ENCODE data around the gene TTC38.
A peak's percentile ranks its signal among the peaks of the same experiment; 100 is the strongest.
"Not testable (repeated sequence)": the region's sequence is repeated elsewhere in the genome, so short reads cannot be mapped to it uniquely, and the experiment has no call there.

Gene TTC38

GRCh38 chr22:46247443-46247975, 20.3 kb upstream of the TTC38 start:
- no peak for DNase-seq

DNA sequence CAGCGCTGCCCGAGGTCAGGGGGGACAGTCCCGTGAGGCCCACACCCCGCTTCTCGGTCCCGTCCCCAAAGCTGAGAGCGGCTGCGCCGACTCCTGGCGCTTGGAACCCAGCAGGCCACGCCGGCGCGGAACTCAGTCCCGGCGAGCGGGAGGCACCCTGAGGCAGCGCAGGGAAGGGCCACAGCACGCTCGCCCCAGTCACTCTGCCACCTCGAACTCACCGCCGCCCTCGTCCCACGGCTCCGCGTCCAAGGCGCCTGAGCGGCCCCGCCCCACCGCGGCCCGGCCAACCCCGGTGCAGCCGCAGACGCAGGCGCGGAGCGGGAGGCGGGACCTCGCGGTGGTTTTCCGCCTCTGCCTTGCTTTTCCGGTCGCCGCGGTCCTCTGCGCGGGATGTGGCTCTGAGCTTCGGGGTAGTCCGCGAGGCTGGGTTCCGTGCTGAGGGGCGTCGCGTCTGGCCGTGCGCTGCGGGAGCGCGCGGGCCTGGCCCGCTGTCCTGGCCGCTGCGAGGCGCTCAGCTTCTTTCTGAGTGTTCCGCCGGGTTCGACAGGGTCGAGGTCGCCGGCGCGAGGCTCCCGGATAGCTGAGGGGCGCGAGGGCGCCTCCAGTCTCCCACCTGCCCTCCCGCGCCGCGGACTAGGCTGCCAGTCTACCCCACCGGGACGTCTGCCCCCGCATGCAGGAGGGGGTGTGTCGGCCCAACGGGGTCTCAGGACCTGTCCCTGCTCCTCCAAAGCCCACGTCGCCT, 17.6 kb upstream of the TTC38 start, which contains the start of gene CDPF1:
CDPF1 (minus strand) TSS at position 259 of the 748 bp plus-strand sequence. CDS start 2,009 bp downstream, outside the sequence.
- DNase-seq, result peak; percentile 93

- DNase-seq, result no peak
Measured at GRCh38 chr22:46250783-46251125, 17.1 kb upstream of the TTC38 start.

- no peak for DNase-seq
Measured at GRCh38 chr22:46251266-46251665, 16.5 kb upstream of the TTC38 start.

- no peak for DNase-seq
Measured at GRCh38 chr22:46251816-46252380, 15.9 kb upstream of the TTC38 start.

- no peak for DNase-seq
Measured at GRCh38 chr22:46256358-46256958, 11.3 kb upstream of the TTC38 start.

- DNase-seq, result no peak
Measured at GRCh38 chr22:46259374-46259773, 8.4 kb upstream of the TTC38 start.

- DNase-seq, result no peak
Measured at GRCh38 chr22:46260038-46260437, 7.8 kb upstream of the TTC38 start.

DNA sequence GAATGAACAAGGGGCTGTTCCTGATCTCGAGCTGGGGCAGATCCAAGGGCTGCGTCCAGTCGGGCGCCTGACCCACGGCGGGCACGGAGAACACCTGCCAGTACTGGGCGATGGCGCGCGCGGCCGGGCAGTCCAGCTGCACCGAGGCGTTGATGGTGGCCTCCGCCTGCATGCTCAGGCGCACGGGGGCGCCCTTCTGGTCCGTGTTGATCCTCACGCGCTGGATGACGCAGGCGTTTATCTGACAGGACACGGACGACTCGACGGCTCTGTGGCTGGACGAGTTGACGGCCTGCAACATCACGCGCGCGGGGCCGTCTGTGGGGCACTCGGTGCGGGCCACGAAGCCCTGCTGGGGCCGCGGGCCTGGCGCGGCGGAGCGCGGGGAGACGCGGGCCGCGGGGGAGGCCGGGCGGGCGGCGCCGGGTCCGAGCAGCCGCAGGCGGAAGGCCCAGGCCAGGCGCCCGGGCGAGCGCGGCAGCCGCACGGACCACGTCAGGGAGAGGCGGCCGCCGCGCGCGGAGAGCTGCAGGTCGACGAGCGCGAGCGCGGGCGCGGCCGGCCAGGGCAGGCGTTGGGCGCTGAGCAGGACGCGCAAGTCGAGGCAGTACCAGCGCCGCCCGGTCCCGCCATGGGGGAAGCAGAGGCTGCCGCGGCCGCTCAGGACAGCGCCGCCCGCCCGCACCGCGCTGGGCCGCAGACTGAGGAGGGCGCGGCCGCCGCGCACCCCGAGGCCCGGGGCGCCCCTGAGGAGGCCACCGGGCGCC, 5.2 kb upstream of the TTC38 start:
- peak; percentile 55 for DNase-seq

DNA sequence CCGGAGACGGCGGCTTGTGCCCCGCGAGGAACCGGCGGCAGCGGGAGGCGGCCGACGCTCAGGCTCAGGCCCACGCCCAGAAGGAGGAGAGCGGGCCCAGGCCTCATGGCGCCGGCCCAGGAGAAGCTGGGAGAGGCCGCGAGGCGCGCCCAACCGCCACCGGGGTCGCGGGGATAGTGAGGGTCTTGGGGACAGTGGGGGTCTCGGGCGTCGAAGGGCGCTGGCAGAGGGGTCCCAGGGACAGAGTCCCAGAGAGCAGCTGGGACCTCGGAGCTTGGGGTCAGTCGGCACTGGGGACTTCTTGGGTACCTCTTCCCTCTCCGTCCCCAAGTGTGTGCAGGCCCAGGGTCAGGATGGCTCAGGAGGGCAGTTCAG, 4.6 kb upstream of the TTC38 start, which contains the start of gene PKDREJ:
PKDREJ (minus strand) TSS at position 128 of the 375 bp plus-strand sequence; CDS start at position 107, 21 bp downstream.
- no peak for DNase-seq

GRCh38 chr22:46264520-46264919, 3.3 kb upstream of the TTC38 start:
- DNase-seq, result not testable (repeated sequence)

DNA sequence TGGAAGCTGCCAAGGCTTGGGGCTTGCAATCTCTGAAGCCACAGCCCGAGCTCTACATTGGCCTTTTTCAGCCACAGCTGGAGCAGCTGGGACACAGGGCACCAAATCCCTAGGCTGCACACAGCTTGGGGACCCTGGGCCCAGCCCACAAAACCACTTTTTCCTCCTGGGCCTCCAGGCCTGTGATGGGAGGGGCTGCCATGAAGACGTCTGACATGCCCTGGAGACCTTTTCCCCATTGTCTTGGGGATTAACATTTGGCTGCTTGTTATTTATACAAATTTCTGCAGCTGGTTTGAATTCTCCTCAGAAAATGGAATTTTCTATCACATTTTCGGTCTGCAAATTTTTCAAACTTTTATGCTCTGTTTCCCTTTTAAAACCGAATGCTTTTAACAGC, 2.2 kb upstream of the TTC38 start:
- not testable (repeated sequence) for DNase-seq

GRCh38 chr22:46269564-46269963, 1.8 kb downstream of the TTC38 start:
- no peak for DNase-seq

GRCh38 chr22:46272196-46272595, 4.4 kb downstream of the TTC38 start:
- no peak for DNase-seq

DNA sequence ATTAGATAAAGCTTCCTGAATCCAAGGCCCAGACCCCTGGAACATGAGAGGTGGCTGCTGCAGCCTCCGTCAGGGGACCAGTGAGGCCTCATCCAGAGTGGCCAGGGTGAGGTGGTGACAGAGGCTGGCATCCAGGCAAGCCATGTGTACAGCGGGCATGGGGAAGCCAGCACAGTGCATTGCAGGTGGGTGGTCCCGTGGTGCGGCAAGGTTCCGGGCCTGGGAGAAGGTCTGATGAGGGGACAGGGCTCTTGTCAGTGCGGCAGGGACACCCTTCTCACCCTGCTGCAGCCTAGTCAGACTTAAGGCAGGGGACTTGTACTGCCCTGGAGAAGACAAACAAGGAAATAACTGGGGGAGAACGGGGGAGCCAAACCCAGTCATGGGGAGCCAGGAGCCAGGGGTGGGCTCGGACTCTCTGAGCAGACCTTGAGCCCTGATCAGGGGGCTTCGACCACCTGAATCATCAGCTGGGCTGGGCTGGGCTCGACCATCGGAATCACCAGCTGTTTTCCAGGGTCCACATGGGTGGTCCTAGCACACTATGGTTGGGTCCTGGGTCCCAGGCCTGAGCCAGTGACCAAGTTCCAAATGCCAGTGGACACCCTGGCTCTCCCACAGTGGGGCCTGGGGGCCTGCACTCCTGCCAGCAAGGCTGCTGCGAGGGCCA, 5.1 kb downstream of the TTC38 start:
- DNase-seq, result no peak

DNA sequence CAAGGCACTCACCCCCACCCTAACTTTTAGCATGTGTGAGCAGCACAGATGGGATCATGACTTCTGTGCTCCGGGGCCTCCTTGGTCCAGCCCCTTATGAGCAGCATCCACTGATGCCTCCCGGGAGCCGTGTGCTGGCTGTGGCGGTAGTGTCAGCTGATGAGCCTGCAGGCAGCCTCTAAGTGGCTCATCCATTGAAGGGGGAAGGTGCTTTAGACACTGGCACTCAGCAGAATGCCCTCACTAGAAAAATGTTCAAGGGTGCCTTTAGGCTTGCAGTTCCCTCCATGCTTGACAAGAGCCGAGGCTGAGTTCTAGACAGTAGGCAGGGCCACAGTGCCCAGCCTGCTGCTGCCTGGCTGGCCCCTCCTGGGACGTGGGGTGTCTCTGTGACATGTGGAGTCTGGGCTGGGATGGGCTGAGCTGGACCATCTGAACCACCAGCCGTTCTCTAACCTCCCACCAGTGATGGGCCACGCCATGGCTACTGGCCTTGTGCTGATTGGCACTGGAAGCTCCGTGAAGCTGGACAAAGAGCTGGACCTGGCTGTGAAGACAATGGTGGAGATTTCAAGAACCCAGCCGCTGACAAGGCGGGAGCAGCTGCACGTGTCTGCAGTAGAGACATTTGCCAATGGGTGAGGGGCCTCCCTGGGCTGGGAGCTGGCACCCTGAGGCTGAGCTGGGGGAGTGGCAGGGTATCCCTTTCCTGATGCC, 5.8 kb downstream of the TTC38 start:
- DNase-seq, result no peak

DNA sequence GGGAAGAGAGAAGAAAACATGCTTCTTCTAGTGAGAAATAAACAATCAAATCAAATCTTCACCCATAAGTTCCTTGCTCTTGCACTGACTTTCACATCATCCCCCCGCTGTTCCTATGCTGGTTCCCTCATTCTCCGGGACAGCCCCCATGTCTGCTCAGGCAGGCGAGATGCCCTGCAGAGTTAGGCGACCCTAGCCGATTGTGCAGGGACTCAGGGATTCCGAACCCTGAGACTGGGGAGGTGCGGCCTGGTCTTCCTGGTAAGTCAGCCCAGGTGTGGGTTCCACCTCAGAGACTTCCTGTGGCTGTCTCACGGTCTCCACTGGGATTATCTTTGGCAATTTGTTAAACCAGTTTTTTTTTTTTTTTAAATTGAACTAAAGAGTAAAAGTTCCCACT, 6.6 kb downstream of the TTC38 start:
- no peak for DNase-seq

DNA sequence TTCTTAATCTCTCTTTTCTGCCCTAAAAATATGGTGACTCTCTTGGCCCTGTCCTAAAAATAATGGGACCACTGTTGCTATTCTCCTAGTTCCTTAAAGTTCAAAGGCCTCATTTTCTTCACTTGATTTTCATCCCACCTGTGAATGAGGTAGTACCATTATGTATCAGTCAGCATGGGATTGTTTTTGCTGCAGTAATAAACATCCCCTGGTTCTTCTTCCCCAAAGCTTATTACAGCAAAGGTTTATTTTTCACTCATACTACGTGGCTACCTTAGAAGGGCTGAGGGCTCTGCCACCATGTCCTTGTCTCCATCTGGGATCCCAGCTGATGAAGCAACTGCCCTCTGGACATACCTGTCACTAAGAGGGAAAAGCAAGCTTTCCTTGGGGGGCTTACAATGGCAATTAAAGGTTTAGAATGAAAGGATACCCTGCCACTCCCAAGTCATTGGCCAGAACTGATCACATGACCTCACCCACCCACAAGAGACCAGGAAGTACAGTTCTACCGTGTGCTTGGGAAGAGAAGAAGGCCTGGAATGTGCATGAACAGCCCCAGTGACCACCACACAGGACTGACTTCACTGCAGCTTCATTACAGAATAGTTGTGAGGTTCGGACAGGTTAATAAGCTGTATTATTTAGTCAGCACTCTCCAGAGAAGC, 7.8 kb downstream of the TTC38 start:
- no peak for DNase-seq

DNA sequence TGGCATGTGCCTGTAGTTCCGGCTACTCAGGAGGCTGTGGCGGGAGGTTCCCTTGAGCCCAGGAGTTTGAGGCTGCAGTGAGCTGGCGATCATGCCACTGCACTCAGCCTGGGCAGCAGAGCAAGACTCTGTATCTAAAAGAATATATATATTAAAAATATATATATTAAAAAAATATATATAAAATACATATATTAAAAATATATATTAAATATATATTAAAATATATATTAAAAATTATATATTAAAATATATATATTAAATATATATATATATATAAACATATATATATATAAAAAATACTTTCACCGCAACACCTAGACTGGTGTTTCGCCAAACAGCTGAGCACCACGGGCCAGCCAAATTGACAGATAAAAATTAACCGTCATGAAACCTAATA, 8.8 kb downstream of the TTC38 start:
- no peak for DNase-seq

DNA sequence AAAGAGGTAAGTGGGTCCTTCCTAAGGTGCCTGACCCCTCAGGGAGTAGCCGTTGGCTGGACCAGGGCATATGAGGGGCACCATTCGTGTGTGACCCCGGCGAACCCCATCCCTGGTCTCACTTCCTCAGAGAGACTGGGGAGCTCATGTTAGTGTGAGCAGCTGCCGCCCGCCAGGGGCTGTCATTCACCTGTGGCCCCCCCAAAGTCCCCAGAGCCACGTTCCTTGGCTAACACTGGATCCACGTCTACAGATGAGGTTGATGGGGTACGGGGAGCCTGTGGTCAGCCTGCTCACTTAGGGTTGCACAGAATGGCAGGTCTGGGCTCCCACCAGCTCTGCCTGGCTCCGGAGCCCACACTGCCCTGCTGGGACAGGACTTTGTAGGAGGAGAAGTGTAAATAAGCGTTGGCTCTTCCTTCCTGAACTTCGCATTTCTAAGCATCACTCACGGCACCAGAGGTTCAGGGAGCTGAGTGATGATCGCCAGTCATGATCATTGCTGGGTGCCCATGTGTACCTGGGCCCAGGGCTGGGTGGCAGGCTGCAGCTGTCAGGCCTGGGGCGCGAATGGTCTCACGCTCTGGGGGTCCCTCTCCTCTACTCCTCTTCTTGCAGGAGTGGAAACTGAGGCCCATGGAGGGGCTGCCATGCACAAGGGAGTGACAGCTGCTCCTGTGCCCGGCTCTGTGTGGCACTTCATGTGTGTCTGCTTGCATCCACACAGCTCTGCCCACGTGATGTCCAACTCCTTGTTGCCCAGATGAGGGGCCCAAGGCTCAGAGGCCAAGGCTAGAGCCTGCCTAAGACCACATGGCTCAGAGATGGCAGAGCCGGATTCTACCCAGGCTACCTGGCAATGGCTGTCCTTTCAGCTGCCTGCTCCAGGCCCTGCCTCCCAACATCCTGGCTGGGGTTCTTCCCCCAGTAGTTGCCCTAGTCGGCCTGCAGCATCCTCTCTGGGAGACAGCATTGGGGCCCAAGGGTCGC, 11.1 kb downstream of the TTC38 start:
- DNase-seq, result no peak
